HepG2 (cell line): ENCODE measurements around the gene BCCIP. TPM values are rescaled to one million over a fixed set of nuclear protein-coding genes. Genes with fewer than 3 reads are reported as not detected.
A peak's percentile ranks its signal among the peaks of the same experiment; 100 is the strongest.

ENCODE experiments used
- ARNTL ChIP-seq: sonication (generic); formaldehyde crosslinking; IDR thresholded peaks from 2 replicates; pipeline ENCODE4 v1.4.0; 2020; ENCODE audit warnings: mild to moderate bottlenecking, missing genetic modification reagents
- CREM ChIP-seq, 2 experiments: sonication (generic) in 1 of 2; formaldehyde crosslinking in 1 of 2; IDR thresholded peaks; 2 replicates each; pipeline versions ENCODE4 v1.4.0 to v1.6.1; 2016 to 2020; ENCODE audit warnings: antibody characterized with exemption in 1 of 2, mild to moderate bottlenecking in 1 of 2, missing genetic modification reagents in 1 of 2
- DR1 ChIP-seq: sonication (generic); formaldehyde crosslinking; IDR thresholded peaks from 2 replicates; pipeline ENCODE4 v1.8.0; 2021; ENCODE audit warnings: mild to moderate bottlenecking, missing genetic modification reagents, inconsistent platforms
- FOSL2 ChIP-seq: sonication (generic); formaldehyde crosslinking; IDR thresholded peaks from 2 replicates; pipeline ENCODE4 v1.4.0; 2020; ENCODE audit warnings: missing genetic modification reagents
- GABPB1 ChIP-seq: IDR thresholded peaks from 2 replicates; pipeline ENCODE4 v1.6.1; 2016; ENCODE audit warnings: mild to moderate bottlenecking, missing genetic modification reagents, moderate library complexity, missing compliant biosample characterization
- GPN1 ChIP-seq: sonication (generic); formaldehyde crosslinking; IDR thresholded peaks from 2 replicates; pipeline ENCODE4 v1.5.1; 2020; ENCODE audit warnings: missing genetic modification reagents, borderline replicate concordance
- HES4 ChIP-seq: sonication (generic); formaldehyde crosslinking; IDR thresholded peaks from 2 replicates; pipeline ENCODE4 v1.9.0; 2021; ENCODE audit warnings: mild to moderate bottlenecking, missing genetic modification reagents, borderline replicate concordance
- KDM5A ChIP-seq: fragments of 200-600 bp; sonication (generic); IDR thresholded peaks from 2 replicates; pipeline ENCODE4 v1.7.0; 2018; ENCODE audit warnings: antibody characterized with exemption, mild to moderate bottlenecking, low read length, borderline replicate concordance
- SP2 ChIP-seq: sonication (generic); formaldehyde crosslinking; IDR thresholded peaks from 2 replicates; pipeline ENCODE4 v1.5.1; 2020; ENCODE audit warnings: mild to moderate bottlenecking, missing genetic modification reagents
- SRSF1 ChIP-seq: fragments of 200-400 bp; formaldehyde crosslinking; optimal IDR thresholded peaks from 2 replicates; pipeline ENCODE3; 2017; ENCODE audit warnings: mild to moderate bottlenecking, low read depth, low read length, moderate library complexity
- TARDBP ChIP-seq: sonication (generic); formaldehyde crosslinking; IDR thresholded peaks from 2 replicates; pipeline ENCODE4 v1.8.0; 2022; ENCODE audit warnings: mild to moderate bottlenecking, missing genetic modification reagents
- TBX2 ChIP-seq: sonication (generic); formaldehyde crosslinking; IDR thresholded peaks from 2 replicates; pipeline ENCODE4 v1.5.0; 2020; ENCODE audit warnings: missing genetic modification reagents, mild to moderate bottlenecking, borderline replicate concordance
- ZC3H13 ChIP-seq: sonication (generic); formaldehyde crosslinking; IDR thresholded peaks from 2 replicates; pipeline ENCODE4 v1.8.1; 2023; ENCODE audit warnings: mild to moderate bottlenecking, missing genetic modification reagents, moderate library complexity
- ZNF296 ChIP-seq: sonication (generic); formaldehyde crosslinking; conservative IDR thresholded peaks from 2 replicates; pipeline ENCODE4 v1.5.0; 2020; ENCODE audit warnings: mild to moderate bottlenecking, missing genetic modification reagents
- polyA plus RNA-seq, 8 experiments: library from polyadenylated mRNA; depleted of rRNA in 3 of 8; stranded (reverse) in 7 of 8; unstranded in 1 of 8; fragments of >200 nt; fragmentation: Illumina TruSeq in 4 of 8; extraction: Trizol in 4 of 8; gene quantifications; 2 replicates each; pipeline versions ENCODE4 v1.2.1 to v1.2.3, GENCODE V29; 2011 to 2016; ENCODE audit warnings: low read depth in 4 of 8, missing spikeins in 1 of 8, mixed read lengths in 1 of 8; ENCODE audit not compliant: insufficient read depth in 1 of 8
- total RNA-seq, 5 experiments: library from RNA; depleted of rRNA; stranded (reverse); fragments of >200 nt; fragmentation: Illumina TruSeq; extraction: Trizol; gene quantifications; 2 replicates each; pipeline ENCODE4 v1.2.3, GENCODE V29; 2016; ENCODE audit warnings: low read depth in 1 of 5
- TF ChIP-seq, protein P1 (sequence below), 2 experiments: IDR thresholded peaks; 2 replicates each; pipeline ENCODE4 v1.6.1; 2011 to 2012; ENCODE audit warnings: low read length in 2 of 2, borderline replicate concordance in 1 of 2, low read depth in 1 of 2, mild to moderate bottlenecking in 1 of 2, moderate library complexity in 1 of 2
- TF ChIP-seq, protein P2 (sequence below): sonication (generic); formaldehyde crosslinking; IDR thresholded peaks from 2 replicates; pipeline ENCODE4 v1.4.0; 2020; ENCODE audit warnings: mild to moderate bottlenecking, missing genetic modification reagents
- TF ChIP-seq, protein P3 (sequence below): sonication (generic); formaldehyde crosslinking; IDR thresholded peaks from 2 replicates; pipeline ENCODE4 v1.4.0; 2020; ENCODE audit warnings: missing genetic modification reagents, borderline replicate concordance
- TF ChIP-seq, protein P4 (sequence below): sonication (generic); formaldehyde crosslinking; IDR thresholded peaks from 2 replicates; pipeline ENCODE4 v1.4.0; 2020; ENCODE audit warnings: missing genetic modification reagents

BCCIP gene
- total and polyA plus RNA-seq, 2 of the 13 experiments (the other 11 are each of a cell fraction or from before 2014, with no cell fraction given): 37.0 to 132 TPM

DNA sequence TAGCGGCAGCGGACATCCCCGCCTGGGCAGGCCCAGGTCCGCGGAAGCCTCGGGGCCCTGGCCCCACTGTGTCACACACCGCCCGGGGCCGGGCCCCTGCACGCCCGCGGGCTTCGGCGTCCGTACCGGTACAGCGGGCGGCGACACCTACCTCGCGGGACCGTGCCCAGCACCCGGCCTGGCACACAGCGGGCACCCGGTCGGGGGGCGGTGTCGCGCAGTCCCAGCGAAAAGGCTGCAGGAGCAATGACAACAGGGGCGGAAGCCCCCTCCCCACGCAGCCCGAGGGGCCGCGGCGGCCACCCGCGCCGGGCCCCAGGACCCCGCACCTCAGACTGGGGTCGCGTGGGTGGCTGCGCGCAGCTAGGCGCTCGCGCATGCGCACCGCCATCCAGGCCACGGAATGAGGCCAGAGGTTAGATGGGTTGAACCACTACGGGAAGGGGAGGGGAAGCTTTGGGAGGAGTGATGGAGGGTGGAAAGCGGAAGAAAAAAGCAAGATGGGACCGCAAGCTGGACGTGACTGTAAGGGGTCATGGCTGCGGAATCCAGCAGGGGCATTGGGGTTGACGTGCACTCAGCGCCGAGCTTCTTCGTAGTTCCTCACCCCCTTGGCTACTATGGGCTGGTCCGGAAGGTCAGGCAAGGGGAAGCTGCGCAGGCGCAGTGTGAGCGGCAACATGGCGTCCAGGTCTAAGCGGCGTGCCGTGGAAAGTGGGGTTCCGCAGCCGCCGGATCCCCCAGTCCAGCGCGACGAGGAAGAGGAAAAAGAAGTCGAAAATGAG is at the start of gene BCCIP, which contains the start of gene UROS (continued):
- TF ChIP-seq, protein P1, sequence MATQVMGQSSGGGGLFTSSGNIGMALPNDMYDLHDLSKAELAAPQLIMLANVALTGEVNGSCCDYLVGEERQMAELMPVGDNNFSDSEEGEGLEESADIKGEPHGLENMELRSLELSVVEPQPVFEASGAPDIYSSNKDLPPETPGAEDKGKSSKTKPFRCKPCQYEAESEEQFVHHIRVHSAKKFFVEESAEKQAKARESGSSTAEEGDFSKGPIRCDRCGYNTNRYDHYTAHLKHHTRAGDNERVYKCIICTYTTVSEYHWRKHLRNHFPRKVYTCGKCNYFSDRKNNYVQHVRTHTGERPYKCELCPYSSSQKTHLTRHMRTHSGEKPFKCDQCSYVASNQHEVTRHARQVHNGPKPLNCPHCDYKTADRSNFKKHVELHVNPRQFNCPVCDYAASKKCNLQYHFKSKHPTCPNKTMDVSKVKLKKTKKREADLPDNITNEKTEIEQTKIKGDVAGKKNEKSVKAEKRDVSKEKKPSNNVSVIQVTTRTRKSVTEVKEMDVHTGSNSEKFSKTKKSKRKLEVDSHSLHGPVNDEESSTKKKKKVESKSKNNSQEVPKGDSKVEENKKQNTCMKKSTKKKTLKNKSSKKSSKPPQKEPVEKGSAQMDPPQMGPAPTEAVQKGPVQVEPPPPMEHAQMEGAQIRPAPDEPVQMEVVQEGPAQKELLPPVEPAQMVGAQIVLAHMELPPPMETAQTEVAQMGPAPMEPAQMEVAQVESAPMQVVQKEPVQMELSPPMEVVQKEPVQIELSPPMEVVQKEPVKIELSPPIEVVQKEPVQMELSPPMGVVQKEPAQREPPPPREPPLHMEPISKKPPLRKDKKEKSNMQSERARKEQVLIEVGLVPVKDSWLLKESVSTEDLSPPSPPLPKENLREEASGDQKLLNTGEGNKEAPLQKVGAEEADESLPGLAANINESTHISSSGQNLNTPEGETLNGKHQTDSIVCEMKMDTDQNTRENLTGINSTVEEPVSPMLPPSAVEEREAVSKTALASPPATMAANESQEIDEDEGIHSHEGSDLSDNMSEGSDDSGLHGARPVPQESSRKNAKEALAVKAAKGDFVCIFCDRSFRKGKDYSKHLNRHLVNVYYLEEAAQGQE (IDR thresholded peaks at IDR 0.05; ENCODE audit: borderline replicate concordance in 1 of 2, low read depth in 1 of 2, low read length in 2 of 2): 0 out of 4 replicates have a peak, but pooled peaks of 1 of the 2 experiments have one; percentile 26
- TF ChIP-seq GABPB1 (CRISPR knock-in tag) (peak; percentile 86), KDM5A (peak; percentile 35; the same call in 1 of the 2 replicates), GPN1 (CRISPR knock-in tag) (0 out of 2 replicates have a peak, but pooled peaks have one; percentile 63), ZNF296 (CRISPR knock-in tag) (no peak), ARNTL (no peak), CREM (IDR thresholded peaks at IDR 0.05) (peak; percentile 49; the same call in 1 of the 2 replicates), CREM (CRISPR knock-in tag; IDR thresholded peaks at IDR 0.05) (no peak), FOSL2 (CRISPR knock-in tag) (no peak), TBX2 (0 out of 2 replicates have a peak, but pooled peaks have one; percentile 41), DR1 (CRISPR knock-in tag) (peak; percentile 78; the same call in 1 of the 2 replicates), SP2 (peak; percentile 18; the same call in 1 of the 2 replicates), HES4 (CRISPR knock-in tag) (no peak), SRSF1 (peak; percentile 74), ZC3H13 (CRISPR knock-in tag) (peak; percentile 39; the same call in 1 of the 2 replicates), TARDBP (CRISPR knock-in tag) (peak; percentile 45; the same call in 1 of the 2 replicates)
- TF ChIP-seq, protein P2, sequence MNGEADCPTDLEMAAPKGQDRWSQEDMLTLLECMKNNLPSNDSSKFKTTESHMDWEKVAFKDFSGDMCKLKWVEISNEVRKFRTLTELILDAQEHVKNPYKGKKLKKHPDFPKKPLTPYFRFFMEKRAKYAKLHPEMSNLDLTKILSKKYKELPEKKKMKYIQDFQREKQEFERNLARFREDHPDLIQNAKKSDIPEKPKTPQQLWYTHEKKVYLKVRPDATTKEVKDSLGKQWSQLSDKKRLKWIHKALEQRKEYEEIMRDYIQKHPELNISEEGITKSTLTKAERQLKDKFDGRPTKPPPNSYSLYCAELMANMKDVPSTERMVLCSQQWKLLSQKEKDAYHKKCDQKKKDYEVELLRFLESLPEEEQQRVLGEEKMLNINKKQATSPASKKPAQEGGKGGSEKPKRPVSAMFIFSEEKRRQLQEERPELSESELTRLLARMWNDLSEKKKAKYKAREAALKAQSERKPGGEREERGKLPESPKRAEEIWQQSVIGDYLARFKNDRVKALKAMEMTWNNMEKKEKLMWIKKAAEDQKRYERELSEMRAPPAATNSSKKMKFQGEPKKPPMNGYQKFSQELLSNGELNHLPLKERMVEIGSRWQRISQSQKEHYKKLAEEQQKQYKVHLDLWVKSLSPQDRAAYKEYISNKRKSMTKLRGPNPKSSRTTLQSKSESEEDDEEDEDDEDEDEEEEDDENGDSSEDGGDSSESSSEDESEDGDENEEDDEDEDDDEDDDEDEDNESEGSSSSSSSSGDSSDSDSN: peak; percentile 93
- TF ChIP-seq, protein P3, sequence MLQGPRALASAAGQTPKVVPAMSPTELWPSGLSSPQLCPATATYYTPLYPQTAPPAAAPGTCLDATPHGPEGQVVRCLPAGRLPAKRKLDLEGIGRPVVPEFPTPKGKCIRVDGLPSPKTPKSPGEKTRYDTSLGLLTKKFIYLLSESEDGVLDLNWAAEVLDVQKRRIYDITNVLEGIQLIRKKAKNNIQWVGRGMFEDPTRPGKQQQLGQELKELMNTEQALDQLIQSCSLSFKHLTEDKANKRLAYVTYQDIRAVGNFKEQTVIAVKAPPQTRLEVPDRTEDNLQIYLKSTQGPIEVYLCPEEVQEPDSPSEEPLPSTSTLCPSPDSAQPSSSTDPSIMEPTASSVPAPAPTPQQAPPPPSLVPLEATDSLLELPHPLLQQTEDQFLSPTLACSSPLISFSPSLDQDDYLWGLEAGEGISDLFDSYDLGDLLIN (CRISPR knock-in tag): peak; percentile 20; the same call in 1 of the 2 replicates
- TF ChIP-seq, protein P4, sequence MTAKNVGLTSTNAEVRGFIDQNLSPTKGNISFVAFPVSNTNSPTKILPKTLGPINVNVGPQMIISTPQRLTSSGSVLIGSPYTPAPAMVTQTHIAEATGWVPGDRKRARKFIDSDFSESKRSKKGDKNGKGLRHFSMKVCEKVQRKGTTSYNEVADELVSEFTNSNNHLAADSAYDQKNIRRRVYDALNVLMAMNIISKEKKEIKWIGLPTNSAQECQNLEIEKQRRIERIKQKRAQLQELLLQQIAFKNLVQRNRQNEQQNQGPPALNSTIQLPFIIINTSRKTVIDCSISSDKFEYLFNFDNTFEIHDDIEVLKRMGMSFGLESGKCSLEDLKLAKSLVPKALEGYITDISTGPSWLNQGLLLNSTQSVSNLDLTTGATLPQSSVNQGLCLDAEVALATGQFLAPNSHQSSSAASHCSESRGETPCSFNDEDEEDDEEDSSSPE: peak; percentile 12; the same call in 1 of the 2 replicates
